AML-193 (cell line): Measurements from ENCODE around the gene PRSS53.
"Not testable (repeated sequence)": the region's sequence is repeated elsewhere in the genome, so short reads cannot be mapped to it uniquely, and the experiment has no call there.

Experiments used
- DNase-seq, 2 experiments: peaks; one replicate each; lab custom pipeline; 2025; lab: John Stamatoyannopoulos, UW

PRSS53 gene

GRCh38 chr16:31088459-31089183, at the start of gene PRSS53:
Gene PRSS53, minus strand, starts transcription at chr16:31088943. Its CDS starts 134 bp downstream, at chr16:31088809.
- DNase-seq, result no peak

GRCh38 chr16:31136822-31137499, 48.2 kb upstream of the PRSS53 start:
- not testable (repeated sequence) for DNase-seq

GRCh38 chr16:31136287-31136662, 47.5 kb upstream of the PRSS53 start:
- DNase-seq, result no peak

GRCh38 chr16:31135535-31136286, 47.0 kb upstream of the PRSS53 start, which contains the start of gene PRSS8:
Gene PRSS8, minus strand, starts transcription at chr16:31135727. Its CDS starts 229 bp downstream, at chr16:31135498.
- DNase-seq, result no peak

GRCh38 chr16:31134625-31135534, 46.1 kb upstream of the PRSS53 start:
- no peak for DNase-seq

GRCh38 chr16:31134091-31134571, 45.4 kb upstream of the PRSS53 start:
- DNase-seq, result no peak

- no peak for DNase-seq
These were observed 44.3 kb upstream of the PRSS53 start for GRCh38 chr16:31133046-31133501.

GRCh38 chr16:31132303-31132979, 43.7 kb upstream of the PRSS53 start:
- DNase-seq, result no peak

- no peak for DNase-seq
These were observed 43.1 kb upstream of the PRSS53 start for GRCh38 chr16:31131841-31132271.

- no peak for DNase-seq
These were observed 42.7 kb upstream of the PRSS53 start for GRCh38 chr16:31131416-31131815.

- no peak for DNase-seq
These were observed 42.2 kb upstream of the PRSS53 start for GRCh38 chr16:31130899-31131298.

- peak; percentile 67 to 73 for DNase-seq
These were observed 41.7 kb upstream of the PRSS53 start for GRCh38 chr16:31130336-31130891.

GRCh38 chr16:31129568-31130335, 41.0 kb upstream of the PRSS53 start:
- peak; percentile 11 to 22 for DNase-seq

GRCh38 chr16:31128711-31129567, 40.2 kb upstream of the PRSS53 start:
- DNase-seq, result peak; percentile 99

- DNase-seq, result no peak
These were observed 38.4 kb upstream of the PRSS53 start for GRCh38 chr16:31127182-31127581.

GRCh38 chr16:31125844-31126243, 37.1 kb upstream of the PRSS53 start:
- DNase-seq, result no peak

GRCh38 chr16:31120129-31120528, 31.4 kb upstream of the PRSS53 start:
- no peak for DNase-seq
